Measurements from ENCODE around the gene RWDD2A.

The RWDD2A gene

DNA sequence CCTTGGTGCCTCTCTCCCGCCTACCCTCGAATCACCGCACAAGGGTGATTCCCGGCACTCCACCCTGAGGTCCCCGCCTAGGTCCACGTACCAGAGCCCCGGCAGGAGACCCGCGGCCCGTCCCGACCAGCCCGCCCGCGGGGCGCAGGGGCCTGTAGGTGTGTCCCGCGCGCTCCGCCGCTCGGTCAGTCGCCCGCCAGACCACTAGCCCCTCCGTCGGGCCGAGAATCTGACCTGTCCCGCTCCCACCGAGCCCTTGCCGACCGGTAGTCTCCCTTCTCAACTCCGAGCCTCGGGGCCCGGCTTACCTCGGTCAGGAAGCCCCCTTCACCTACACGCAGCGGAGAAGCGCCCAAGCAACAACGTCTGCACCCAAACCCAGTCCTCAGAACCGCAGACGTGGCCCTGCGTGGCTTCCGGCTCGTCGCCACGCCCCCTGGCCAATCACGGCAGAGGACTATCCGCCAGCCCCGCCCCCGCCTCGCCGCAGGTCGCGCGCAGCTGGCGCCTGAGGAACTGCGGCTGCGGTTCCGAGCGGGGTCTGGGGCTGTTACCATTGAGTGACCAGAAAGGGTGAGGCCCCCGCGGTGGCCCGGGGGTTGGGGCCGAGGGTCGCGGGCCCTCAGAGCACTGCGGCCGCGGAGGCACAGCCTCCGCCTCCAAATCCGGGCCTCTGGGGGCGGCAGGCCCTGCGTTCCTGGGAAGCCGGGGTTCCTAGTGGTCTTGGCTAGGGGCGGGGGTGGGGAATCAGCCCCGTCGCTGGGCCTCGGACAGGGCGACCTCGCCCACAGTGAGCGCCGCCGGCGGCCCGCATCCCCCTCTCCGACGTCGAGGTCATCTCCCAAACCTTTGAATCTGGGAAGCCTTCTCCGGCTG is at the start of gene RWDD2A, which contains the start of gene PGM3:
Gene RWDD2A (plus strand): TSS at position 487 of the 876 bp plus-strand sequence. CDS start 1,095 bp downstream, outside the sequence.
Gene PGM3 (minus strand): TSS at position 395 of the 876 bp plus-strand sequence. CDS start 2,253 bp downstream, outside the sequence.
- Histone ChIP-seq H3K4me3 (ENCODE audit: low read depth, low read length) (peak within 1 kb of the TSS; percentile 95), H3K27ac (peak within 1 kb of the TSS; percentile 87), H3K27me3 (replicated peaks) (no peaks in the 10 kb centered on the region), H3K36me3 (replicated peaks) (peaks cover 23% of the 10 kb centered on the region)
- TF ChIP-seq, protein P1, sequence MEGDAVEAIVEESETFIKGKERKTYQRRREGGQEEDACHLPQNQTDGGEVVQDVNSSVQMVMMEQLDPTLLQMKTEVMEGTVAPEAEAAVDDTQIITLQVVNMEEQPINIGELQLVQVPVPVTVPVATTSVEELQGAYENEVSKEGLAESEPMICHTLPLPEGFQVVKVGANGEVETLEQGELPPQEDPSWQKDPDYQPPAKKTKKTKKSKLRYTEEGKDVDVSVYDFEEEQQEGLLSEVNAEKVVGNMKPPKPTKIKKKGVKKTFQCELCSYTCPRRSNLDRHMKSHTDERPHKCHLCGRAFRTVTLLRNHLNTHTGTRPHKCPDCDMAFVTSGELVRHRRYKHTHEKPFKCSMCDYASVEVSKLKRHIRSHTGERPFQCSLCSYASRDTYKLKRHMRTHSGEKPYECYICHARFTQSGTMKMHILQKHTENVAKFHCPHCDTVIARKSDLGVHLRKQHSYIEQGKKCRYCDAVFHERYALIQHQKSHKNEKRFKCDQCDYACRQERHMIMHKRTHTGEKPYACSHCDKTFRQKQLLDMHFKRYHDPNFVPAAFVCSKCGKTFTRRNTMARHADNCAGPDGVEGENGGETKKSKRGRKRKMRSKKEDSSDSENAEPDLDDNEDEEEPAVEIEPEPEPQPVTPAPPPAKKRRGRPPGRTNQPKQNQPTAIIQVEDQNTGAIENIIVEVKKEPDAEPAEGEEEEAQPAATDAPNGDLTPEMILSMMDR (IDR thresholded peaks at IDR 0.05; ENCODE audit: low read depth, low read length, missing control alignments), result no peak
- in situ Hi-C loops (cut with HindIII; ENCODE audit: low pct_ligation_motif_present, low sequenced_read_pairs), result no loop called here
- DNase-seq, result peak; percentile 77

DNA sequence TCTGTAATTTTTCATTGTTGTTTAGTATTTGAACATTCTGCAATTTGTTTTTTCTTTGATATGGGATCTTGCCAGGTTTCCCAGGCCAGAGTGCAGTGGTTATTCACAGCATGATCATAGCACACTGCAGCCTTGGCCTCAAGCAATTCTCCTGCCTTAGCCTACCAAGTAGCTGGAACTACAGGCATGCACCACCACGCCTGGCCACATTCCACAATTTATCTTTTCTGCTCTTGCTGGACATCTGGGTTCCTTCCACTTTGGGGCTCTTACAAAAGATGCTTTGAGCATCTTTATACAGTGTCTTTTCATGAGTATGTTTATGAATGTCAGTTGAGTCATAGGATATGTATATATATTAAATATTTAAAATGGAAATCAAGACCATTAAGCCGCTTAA is 42.0 kb upstream of the RWDD2A start:
- in situ Hi-C loops (cut with HindIII; ENCODE audit: low pct_ligation_motif_present, low sequenced_read_pairs), result no loop called here
- H3K4me3 ChIP-seq (ENCODE audit: low read depth, low read length), result no peak overlapping the region
- no peak for DNase-seq
- TF ChIP-seq, protein P1 (IDR thresholded peaks at IDR 0.05; ENCODE audit: low read depth, low read length, missing control alignments), result no peak
- no peaks in the 10 kb centered on the region for H3K27me3 ChIP-seq (replicated peaks)
- H3K36me3 ChIP-seq (replicated peaks), result peaks cover 4% of the 10 kb centered on the region
- no peak overlapping the region for H3K27ac ChIP-seq

DNA sequence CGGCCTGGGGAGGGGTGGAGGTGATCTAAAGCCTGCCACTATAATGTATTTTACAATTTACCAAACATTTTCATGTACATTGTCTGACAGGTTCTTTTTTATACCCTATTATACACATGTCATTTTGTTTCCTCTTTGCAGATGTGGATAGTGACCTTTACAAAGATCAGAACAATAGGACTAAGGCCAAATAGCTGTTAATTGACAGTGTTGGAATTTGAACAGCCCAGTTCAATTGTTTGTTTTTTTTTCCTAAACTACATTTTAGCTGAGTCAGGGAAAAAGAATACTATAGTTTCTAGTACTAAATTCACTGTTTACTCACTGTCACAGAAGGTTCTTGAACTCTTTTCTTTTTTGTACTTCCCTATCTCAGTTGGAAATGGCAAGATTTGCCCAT is 40.2 kb upstream of the RWDD2A start:
- in situ Hi-C loops (cut with HindIII; ENCODE audit: low pct_ligation_motif_present, low sequenced_read_pairs), result no loop called here

DNA sequence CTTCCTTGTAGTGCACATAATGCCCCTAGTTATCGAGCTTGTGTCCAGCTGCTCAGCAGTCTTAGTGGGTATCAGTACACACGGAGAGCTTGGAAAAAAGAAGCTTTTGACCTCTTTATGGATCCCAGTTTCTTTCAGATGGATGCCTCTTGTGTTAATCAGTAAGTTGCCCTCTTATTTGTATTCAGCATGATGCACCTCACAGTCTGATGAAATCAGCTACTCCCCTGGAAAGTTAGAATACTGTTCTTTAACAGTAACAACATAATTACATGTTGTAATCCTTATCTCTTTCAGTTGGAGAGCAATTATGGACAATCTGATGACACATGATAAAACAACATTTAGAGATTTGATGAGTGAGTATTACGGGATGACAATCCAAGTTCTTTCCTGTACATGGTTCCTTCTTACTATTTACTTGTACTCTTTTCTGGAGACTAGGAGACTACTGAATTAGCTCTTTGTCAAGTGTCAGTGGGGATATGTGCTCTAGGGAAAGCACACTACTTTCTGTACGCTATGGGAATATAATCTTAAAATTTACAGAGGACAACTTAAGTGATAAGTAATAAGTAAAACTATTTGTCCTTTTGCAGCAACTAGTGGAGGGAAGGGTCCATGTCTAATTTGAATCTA is 39.2 kb upstream of the RWDD2A start:
- no peaks in the 10 kb centered on the region for H3K27me3 ChIP-seq (replicated peaks)
- in situ Hi-C loops (cut with HindIII; ENCODE audit: low pct_ligation_motif_present, low sequenced_read_pairs), result no loop called here
- no peak overlapping the region for H3K4me3 ChIP-seq (ENCODE audit: low read depth, low read length)
- no peak for DNase-seq
- TF ChIP-seq, protein P1 (IDR thresholded peaks at IDR 0.05; ENCODE audit: low read depth, low read length, missing control alignments), result no peak
- peaks cover 4% of the 10 kb centered on the region for H3K36me3 ChIP-seq (replicated peaks)
- H3K27ac ChIP-seq, result no peak overlapping the region

More for the DNA sequence above, 40.2 kb upstream of the RWDD2A start:
- TF ChIP-seq, protein P1 (IDR thresholded peaks at IDR 0.05; ENCODE audit: low read depth, low read length, missing control alignments), result no peak
- Histone ChIP-seq H3K27me3 (replicated peaks) (no peaks in the 10 kb centered on the region), H3K36me3 (replicated peaks) (peaks cover 4% of the 10 kb centered on the region), H3K4me3 (ENCODE audit: low read depth, low read length) (no peak overlapping the region), H3K27ac (no peak overlapping the region)
- no peak for DNase-seq

DNA sequence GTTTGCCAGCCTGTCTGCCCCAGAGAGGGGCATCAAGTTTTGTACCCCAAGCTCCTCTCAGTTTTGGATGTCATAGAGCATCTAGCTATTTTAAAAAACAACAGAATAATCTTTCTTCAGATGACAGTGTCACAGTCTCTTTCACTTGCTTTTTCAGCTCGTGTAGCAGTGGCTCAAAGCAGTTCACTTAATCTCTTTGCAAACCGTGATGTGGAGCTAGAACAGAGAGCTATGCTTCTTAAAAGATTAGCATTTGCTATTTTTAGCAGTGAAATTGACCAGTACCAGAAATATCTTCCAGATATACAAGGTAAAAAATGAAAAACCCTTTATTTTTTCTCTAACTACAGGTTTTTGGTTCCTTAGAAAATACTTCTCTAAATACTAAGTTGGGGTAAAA is 37.4 kb upstream of the RWDD2A start:
- in situ Hi-C loops (cut with HindIII; ENCODE audit: low pct_ligation_motif_present, low sequenced_read_pairs), result no loop called here
- peaks cover 4% of the 10 kb centered on the region for H3K36me3 ChIP-seq (replicated peaks)
- no peaks in the 10 kb centered on the region for H3K27me3 ChIP-seq (replicated peaks)
- DNase-seq, result no peak
- TF ChIP-seq, protein P1 (IDR thresholded peaks at IDR 0.05; ENCODE audit: low read depth, low read length, missing control alignments), result no peak
- no peak overlapping the region for H3K27ac ChIP-seq
- H3K4me3 ChIP-seq (ENCODE audit: low read depth, low read length), result no peak overlapping the region
